HG03342 (cell line): ENCODE measurements around the gene GK.
"Not testable (repeated sequence)": the region's sequence is repeated elsewhere in the genome, so short reads cannot be mapped to it uniquely, and the experiment has no call there.

Source experiments
- ATAC-seq: cut with Tn5 transposase; IDR thresholded peaks from one replicate; pipeline ENCODE4 v1.9.1; 2021; ENCODE audit warnings: mild to moderate bottlenecking, moderate library complexity; ENCODE audit not compliant: unreplicated experiment

GK gene

DNA sequence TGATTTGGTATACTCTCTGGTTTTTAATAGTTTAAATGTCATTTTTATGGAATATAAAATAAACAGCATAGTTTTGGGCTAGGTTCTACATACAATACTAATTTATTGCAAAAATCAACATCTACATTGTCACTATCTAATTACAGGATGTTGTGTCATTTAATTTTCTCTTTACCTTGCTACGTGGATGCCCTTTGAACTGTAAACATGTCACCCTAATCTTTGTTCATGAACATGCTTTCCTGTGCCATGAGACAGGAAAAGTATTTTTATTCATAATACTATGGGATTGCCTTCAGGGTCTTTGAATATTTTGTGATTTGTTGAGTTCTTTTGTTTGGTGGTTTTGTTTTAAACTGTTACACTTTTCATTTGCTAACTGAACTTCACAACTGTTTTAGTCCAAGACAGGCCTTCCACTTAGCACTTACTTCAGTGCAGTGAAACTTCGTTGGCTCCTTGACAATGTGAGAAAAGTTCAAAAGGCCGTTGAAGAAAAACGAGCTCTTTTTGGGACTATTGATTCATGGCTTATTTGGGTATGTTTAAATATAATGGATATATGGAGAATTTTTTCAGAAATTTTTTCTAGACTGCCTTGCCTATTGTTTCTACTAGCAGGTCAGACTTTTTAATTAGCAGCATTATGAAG lies 40.9 kb downstream of the GK start:
- ATAC-seq: no peak

DNA sequence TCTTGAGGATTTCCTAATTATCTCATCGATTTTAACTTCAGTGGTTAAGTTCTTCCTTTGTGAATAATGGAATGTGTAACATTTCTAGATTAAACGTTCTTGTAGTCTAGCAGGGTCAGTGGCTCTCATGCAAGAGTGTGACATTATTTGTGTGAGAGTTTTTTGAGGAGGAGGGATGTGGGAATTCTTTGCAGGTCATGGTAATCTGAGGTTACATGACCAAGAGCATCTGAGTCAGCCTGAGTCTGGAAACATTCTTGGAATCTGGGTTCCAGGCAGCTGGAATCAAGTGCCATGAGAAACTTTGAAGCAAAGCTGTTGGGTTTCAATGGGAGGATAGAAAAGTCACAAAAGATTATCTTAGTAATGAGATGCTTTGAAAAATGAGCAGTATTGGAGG lies 49.5 kb downstream of the GK start:
- no peak for ATAC-seq

DNA sequence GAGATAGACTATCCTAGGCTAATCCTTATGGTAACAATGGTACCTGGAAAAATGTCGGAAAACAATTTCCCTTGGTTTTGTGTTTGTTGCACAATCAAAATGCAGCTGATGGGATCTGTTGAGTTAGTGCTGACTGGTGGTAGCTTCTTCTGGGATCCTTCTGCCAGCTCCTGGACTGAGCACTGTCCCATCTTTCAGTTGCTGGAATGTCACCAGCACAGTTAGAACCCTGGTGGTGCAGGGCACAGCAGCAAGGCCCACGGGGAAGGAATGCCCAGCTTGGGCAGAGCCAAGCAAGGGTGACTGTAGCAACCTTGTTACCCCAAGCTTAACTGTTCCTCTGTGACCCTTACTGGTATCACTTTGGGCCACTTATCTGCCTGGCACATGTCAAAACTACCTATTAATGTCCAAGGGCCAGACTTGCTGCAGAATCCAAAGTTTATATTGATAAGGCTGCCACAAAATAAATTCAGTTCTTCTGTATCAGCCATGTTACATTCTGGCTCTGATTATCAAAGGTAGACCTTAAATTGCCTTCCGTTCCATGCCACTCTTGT lies 53.1 kb downstream of the GK start:
- ATAC-seq: no peak

DNA sequence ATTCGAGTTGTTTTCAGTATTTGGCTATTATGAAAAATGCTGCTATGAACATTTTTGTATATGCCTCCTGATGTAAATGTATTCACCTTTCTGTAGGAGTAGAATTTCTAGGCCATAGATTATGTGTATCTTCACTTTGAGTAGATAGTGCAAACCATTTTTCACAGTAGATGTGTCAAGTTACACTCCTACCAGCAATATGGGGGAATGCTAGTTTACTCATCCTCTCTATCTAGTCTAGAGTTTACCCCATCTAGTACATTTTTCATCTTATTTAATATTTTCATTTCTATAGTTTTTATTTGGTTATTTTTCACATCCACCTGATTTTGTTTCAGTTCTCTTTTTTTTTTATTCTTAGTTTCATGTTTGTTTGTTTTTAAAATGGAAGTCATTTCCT lies 59.0 kb downstream of the GK start:
- no peak for ATAC-seq

DNA sequence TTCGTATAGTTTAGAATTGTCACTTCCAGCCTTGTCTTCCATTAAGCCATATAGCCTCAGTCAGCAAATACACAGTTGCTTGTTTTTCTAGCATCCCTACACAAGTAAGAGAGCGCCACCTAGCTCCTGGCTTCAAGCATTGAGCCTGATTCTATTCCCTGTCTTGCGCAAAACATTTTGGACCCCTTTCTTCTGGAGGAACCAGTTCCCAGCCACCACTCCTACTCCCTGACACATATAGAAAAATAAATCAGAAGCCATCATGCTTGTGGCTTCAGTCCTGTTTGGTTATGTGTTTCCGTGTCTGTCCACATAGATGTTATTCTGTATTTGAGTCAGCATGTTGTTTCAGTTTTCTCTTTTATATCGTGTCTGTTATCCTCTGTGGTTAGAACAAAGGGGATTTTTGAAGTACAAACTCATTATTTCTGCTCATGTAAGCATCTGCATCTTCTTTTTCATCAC lies 59.9 kb downstream of the GK start:
- peak; percentile 97 for ATAC-seq

DNA sequence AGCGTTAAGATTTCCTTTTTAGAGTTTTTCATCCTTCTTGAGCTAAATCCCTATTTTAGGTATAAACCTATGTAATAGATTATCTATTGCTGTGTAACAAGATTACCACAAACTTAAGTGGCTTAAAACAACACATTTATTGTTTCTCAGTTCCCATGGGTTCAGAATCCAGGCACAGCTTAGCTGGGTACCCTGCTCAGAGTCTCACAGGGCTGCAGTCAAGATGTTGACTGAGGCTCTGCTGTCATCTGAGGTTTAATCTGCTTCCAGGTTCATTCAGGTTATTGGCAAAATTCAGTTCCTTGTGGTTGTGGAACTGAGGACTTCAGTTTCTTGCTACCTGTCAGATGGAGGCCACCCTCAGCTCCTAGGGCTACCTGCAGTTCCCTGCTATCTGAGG lies 60.9 kb downstream of the GK start:
- ATAC-seq: peak; percentile 27

DNA sequence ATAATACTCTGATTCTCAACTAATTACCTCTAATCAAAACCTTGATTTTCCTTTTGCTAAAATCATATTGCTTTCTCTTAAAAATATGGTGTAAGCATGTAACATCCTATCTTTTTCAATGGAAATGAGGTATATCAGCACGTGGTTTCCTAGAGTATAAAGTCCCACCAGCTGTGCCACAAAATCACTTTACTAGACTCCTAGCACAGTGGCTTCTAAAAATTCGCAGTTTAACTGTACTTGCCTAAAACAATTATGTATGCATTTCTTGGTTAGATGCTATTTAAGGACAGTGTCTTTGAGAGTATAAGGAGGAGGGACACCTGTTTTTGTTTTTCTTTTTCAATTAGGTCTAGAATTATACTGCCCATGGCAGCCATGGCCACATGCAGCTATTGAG lies 62.8 kb downstream of the GK start:
- no peak for ATAC-seq

DNA sequence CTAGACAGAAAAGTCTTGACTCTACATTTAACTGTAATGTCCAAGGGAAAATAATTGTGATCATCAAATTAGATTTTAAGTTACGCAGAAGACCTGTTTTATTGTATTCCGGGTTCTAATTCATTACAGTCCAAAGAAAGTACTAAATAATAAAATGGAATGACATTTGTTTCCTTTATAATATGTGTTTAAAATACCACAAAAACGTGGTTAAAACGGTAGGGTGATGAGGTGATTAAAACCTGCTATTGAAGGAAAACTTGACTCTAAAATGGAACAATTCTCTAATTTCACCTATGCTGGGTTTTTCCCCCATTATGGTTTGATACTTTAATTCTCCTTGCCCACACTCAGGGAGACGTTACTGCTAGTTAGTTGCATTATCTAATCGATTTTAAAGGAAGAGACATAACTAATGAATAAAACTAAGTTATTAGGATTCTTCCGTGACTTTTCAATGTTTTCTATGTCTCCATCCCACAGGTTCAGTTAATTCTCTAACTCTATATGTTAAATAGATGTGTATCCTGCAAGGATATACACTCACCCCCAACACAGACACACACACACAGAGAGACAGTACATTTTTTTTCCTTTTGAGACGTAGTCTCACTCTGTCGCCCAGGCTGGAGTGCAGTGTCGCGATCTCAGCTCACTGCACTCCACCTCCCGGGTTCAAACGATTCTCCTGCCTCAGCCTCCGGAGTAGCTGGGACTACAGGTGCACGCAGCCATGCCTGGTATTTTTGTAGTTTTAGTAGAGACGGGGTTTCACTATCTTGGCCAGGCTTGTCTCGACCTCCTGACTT lies 80.8 kb downstream of the GK start:
- ATAC-seq: no peak

DNA sequence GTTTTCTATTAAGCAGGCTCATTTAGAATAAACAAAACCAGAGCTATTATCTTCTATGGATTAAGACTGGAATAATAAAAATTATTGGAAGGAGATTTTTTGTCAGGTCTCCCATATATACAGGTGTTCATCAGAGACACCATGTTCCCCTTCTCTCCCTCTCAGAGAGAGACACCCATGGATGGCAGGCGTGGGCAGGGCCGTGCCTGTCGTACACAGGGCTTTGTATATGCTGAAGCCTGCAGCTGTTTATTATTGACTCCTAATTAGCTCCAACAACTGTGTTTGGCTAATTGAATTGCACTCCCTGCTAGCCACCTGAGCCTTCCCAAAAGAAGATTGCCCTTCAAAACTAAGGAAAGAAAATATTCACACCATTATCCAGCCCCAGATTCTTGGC lies 81.6 kb downstream of the GK start:
- no peak for ATAC-seq

DNA sequence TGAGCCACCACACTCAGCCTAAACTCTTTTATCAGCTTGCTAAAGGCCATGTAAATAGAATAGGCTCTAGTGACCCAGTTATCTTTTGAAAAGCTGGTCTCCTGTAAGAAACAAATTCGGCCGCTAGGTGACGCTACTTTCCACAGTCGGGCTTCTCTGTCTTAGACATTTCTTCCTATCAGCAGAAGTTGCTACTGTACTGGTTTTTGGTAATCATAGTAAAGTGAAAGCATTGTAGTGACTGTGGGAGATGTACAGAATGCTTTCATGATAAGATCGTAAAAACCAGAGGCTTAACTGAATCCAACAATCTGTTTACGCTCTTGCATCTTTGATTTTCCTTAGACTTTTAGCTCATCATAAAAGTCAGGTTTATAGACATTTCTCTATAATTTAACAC lies 82.6 kb downstream of the GK start:
- ATAC-seq: peak; percentile 90

DNA sequence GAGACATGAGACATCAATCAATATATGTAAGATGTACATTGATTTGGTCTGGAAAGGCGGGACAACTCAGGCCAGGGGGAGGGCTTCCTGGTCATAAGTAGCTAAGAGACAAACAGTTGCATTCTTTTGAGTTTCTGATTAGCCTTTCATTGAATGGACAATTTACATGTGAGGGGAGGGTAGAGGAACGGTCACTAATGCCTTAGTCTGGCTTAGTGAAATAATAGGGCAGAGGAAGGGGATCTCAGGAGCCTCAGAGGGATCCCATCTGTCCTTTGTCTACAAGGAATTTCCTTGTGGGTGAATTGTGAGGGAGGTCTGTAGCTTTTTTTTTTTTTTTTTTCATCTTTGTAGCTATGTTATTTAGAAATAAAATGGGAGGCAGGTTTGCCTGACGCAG lies 88.3 kb downstream of the GK start:
- no peak for ATAC-seq

DNA sequence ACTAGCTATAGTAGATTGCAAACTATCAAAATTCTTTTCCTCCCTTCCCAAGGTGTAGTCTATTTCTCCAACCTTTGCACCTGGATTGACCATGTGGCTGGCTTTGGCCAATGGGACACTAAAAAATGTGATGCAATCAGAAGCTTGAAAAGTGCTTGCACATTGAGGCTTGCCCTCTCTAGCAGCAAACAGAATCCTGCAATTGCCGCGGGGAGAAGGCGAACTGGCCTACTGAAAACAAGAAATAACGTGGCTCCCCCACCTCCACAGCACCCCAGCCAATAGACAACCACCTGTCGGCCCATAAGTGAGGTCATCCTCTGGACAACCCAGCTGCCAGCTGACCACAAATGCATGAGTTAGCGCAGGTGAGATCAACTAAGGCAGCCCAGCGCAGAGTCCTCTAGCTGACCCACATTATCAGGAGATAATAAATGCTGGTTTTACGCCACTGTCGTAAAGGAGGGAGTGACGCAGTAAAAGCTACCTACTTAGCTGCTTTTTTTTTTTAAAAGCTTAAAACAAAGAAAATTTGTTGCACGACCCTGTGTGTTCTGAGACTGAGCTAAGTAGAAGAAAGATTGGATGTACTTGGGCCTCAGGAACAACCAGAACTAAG lies 95.2 kb downstream of the GK start:
- ATAC-seq: no peak

DNA sequence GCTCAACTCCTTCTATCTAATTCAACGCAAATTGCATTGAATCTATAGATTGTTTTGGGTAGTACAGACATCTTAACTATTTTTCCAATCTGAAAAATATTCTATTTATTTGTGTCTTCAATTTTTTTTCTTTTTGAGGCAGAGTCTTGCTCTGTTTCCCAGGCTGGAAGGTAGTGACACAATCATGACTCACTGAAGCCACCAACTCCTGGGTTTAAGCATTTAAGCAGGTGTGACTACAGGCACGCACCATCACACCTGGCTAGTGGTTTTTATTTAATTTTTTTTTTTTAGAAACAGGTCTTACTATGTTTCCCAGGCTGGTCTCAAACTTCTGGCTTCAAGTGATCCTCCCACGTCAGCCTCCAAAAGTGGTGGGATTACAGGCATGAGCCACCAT lies 98.3 kb downstream of the GK start:
- no peak for ATAC-seq

DNA sequence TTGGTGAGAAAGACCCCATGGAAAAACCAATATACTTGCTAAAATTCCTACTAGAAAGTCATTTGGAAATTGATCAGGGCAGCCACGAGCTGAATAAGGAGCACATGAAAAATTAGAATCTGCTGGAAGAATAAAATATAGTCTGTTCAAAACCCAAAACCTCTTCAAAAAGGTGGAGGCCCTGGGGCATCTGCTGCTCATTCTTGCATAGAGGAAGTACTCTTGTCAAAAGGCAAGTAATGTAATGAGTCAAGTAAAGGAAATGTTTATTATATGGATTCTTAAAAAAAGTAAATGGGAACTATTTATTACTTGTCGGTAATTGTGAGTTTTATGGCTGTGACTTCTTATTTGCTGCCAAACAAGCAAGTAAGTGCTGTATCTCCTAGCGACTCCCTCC lies 109.5 kb downstream of the GK start:
- ATAC-seq: no peak

DNA sequence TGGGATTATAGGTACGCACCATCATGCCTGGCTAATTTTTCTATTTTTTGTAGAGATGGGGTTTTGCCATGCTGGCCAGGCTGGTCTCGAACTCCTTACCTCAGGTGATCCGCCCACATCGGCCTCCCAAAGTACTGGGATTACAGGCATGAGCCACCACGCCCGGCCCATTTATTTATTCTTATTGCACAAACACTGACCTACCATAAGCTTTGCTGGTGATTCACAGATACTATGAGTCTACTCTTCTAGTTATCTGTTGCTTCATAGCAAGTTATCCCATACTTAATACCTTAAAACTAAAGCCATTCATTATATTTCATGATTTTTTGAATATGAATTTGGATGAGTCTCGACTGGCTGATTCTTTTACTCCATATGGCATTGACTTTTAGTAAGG lies 120.5 kb downstream of the GK start:
- not testable (repeated sequence) for ATAC-seq

DNA sequence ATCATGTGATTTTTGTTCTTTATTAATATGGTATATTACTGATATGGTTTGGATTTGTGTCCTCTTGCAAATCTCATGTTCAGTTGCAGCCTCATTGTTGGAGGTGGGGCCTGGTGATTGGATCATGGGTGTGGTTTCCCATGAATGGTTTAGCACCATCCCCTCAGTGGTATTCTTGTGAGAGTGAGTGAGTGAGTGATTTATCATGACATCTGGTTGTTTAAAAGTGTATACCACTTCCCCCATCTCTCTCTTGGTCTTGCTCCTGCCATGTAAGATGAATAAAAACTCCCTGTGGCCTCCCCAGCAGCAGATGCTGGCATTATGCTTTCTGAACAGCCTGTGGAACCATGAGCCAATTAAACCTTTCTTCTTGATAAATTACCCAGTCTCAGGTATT lies 124.4 kb downstream of the GK start:
- ATAC-seq: no peak

DNA sequence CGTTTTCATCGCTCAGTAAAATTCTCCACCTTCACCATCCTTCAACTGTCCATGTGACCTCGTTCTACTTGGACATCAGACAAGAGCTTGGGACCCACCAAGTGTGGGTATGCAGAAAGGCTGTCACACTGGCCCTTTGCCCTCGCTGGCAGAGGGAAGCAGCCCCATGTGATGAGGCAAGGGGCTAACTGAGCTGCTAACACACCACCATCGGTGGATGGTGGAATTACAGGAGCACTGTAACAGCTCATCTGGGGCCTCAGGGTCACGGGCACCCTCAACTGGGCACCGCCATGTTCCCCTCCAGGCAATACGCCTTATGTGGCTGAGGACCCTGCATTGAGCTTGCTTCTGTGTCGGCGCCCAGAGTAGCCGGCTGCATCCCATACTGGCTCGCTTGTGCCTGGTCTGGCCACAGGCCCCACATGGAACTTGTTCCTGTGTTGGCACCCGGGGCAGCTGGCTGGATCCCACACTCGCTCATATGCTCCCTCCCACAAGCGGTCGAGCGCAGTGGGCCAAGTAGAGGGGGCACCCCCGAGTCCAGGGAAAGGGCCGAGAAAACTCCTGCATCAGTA lies 126.3 kb downstream of the GK start:
- no peak for ATAC-seq
